Erythroblast (primary cell): Measurements from ENCODE around the gene ZNF165.
"Not testable (repeated sequence)": the region's sequence is repeated elsewhere in the genome, so short reads cannot be mapped to it uniquely, and the experiment has no call there.

Source experiments
- GATA1 ChIP-seq: IDR thresholded peaks from 2 replicates; pipeline ENCODE4 v1.6.1; 2011; ENCODE audit warnings: low read depth, mild to moderate bottlenecking, control low read depth, low read length, moderate library complexity
- POLR2A ChIP-seq: IDR thresholded peaks from 2 replicates; pipeline ENCODE4 v1.6.1; 2011; ENCODE audit warnings: mild to moderate bottlenecking, low read length

DNA sequence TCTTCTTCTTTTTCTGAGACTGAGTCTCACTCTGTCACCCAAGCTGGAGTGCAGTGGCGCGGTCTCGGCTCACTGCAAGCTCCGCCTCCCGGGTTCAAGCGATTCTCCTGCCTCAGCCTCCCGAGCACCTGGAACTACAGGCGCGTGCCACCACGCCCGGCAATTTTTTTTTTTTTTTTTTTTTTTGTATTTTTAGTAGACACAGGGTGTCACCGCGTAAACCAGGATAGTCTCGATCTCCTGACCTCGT lies at the start of gene ZNF165:
- not testable (repeated sequence) for TF ChIP-seq POLR2A, GATA1
